Vagina (tissue), 2 donors: Measurements from ENCODE around the gene FBRSL1. TPM values are rescaled to one million over a fixed set of nuclear protein-coding genes. Genes with fewer than 3 reads are reported as not detected.

Experiments
- DNase-seq, 2 donors: peaks; one replicate each; pipeline ENCODE4 v3.0.0-alpha.2; 2017; ENCODE audit errors: extremely low spot score in 2 of 2
- H3K27ac ChIP-seq: fragments of 200-600 bp; sonication (generic); one replicate; pipeline ENCODE4 v1.5.1; 2019
- H3K27me3 ChIP-seq: fragments of 200-600 bp; sonication (generic); one replicate; pipeline ENCODE4 v1.5.1; 2019
- H3K36me3 ChIP-seq, 2 donors: fragments of 200-600 bp; sonication (generic); one replicate each; pipeline ENCODE4 v1.5.1; 2017 to 2019
- H3K4me1 ChIP-seq: fragments of 200-600 bp; sonication (generic); one replicate; pipeline ENCODE4 v1.5.1; 2019
- H3K4me3 ChIP-seq, 2 donors: fragments of 200-600 bp; sonication (generic); 1 replicate in 1 of 2; 2 replicates in 1 of 2; pipeline ENCODE4 v1.5.1; 2016 to 2019
- H3K9me3 ChIP-seq: fragments of 200-600 bp; sonication (generic); one replicate; pipeline ENCODE4 v1.5.1; 2019
- POLR2A ChIP-seq, 2 donors: fragments of 450-650 bp; IDR thresholded peaks; one replicate each; pipeline ENCODE4 v1.6.1; 2017; ENCODE audit warnings: antibody characterized with exemption in 2 of 2, mild to moderate bottlenecking in 2 of 2, moderate library complexity in 2 of 2
- POLR2AphosphoS5 ChIP-seq, 2 donors: sonication (generic); formaldehyde crosslinking; IDR thresholded peaks; one replicate each; pipeline ENCODE4 v1.9.0; 2017; ENCODE audit warnings: antibody characterized with exemption in 2 of 2, mild to moderate bottlenecking in 2 of 2, low read depth in 1 of 2; ENCODE audit not compliant: insufficient read depth in 1 of 2
- intact Hi-C: fragments of 100-400 bp; cut with DNase I; formaldehyde crosslinking; loops from one replicate; pipeline ENCODE4 v1.15.1; 2023
- total RNA-seq: library from RNA; depleted of rRNA; stranded (reverse); fragments of >200 nt; gene quantifications from one replicate; pipeline ENCODE4 v1.2.3, GENCODE V29; 2016
- TF ChIP-seq, protein P1 (sequence below), 3 experiments: fragments of 450-650 bp in 2 of 3; fragments of 200-600 bp in 1 of 3; sonication (generic) in 1 of 3; IDR thresholded peaks; one replicate each; pipeline ENCODE4 v1.5.1; 2017 to 2019; ENCODE audit warnings: antibody characterized with exemption in 3 of 3, mild to moderate bottlenecking in 2 of 3, moderate library complexity in 2 of 3

FBRSL1 gene
- total RNA-seq, 1 donor from 2014 or later: 11.0 TPM

- Histone ChIP-seq H3K27ac (no peak overlapping the region), H3K36me3 (peaks cover 0 to 30% of the 10 kb centered on the region in 2 donors)
Observed at GRCh38 chr12:132513070-132513398, 23.1 kb downstream of the FBRSL1 start.

GRCh38 chr12:132513458-132514135 is 23.6 kb downstream of the FBRSL1 start:
- no peak for DNase-seq
- no peak overlapping the region for H3K27ac ChIP-seq
- peaks cover 29% of the 10 kb centered on the region for H3K4me1 ChIP-seq
- H3K9me3 ChIP-seq: no peaks in the 10 kb centered on the region
- H3K27me3 ChIP-seq: no peaks in the 10 kb centered on the region
- intact Hi-C loops: no loop called here
- TF ChIP-seq POLR2AphosphoS5 (IDR thresholded peaks at IDR 0.05; ENCODE audit: insufficient read depth in 1 of 2, low read depth in 1 of 2) (no peak), POLR2A (IDR thresholded peaks at IDR 0.05) (no peak)
- TF ChIP-seq, protein P1, sequence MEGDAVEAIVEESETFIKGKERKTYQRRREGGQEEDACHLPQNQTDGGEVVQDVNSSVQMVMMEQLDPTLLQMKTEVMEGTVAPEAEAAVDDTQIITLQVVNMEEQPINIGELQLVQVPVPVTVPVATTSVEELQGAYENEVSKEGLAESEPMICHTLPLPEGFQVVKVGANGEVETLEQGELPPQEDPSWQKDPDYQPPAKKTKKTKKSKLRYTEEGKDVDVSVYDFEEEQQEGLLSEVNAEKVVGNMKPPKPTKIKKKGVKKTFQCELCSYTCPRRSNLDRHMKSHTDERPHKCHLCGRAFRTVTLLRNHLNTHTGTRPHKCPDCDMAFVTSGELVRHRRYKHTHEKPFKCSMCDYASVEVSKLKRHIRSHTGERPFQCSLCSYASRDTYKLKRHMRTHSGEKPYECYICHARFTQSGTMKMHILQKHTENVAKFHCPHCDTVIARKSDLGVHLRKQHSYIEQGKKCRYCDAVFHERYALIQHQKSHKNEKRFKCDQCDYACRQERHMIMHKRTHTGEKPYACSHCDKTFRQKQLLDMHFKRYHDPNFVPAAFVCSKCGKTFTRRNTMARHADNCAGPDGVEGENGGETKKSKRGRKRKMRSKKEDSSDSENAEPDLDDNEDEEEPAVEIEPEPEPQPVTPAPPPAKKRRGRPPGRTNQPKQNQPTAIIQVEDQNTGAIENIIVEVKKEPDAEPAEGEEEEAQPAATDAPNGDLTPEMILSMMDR (IDR thresholded peaks at IDR 0.05): no peak
- H3K4me3 ChIP-seq: no peak overlapping the region
- H3K36me3 ChIP-seq: peaks cover 0 to 24% of the 10 kb centered on the region in 2 donors

More at GRCh38 chr12:132513070-132513398, 23.1 kb downstream of the FBRSL1 start:
- intact Hi-C loops: no loop called here
- H3K9me3 ChIP-seq: no peaks in the 10 kb centered on the region
- peaks cover 29% of the 10 kb centered on the region for H3K4me1 ChIP-seq
- no peak overlapping the region for H3K4me3 ChIP-seq
- H3K27me3 ChIP-seq: no peaks in the 10 kb centered on the region
- DNase-seq: no peak
- TF ChIP-seq, protein P1 (IDR thresholded peaks at IDR 0.05): no peak
- no peak for TF ChIP-seq POLR2A (IDR thresholded peaks at IDR 0.05)
- no peak for TF ChIP-seq POLR2AphosphoS5 (IDR thresholded peaks at IDR 0.05; ENCODE audit: insufficient read depth in 1 of 2, low read depth in 1 of 2)

- TF ChIP-seq, protein P1 (IDR thresholded peaks at IDR 0.05): no peak
- no peak for TF ChIP-seq POLR2A (IDR thresholded peaks at IDR 0.05)
- TF ChIP-seq POLR2AphosphoS5 (IDR thresholded peaks at IDR 0.05; ENCODE audit: insufficient read depth in 1 of 2, low read depth in 1 of 2): no peak
- Histone ChIP-seq H3K4me3 (no peak overlapping the region), H3K9me3 (no peaks in the 10 kb centered on the region), H3K36me3 (peaks cover 0 to 17% of the 10 kb centered on the region in 2 donors), H3K27ac (no peak overlapping the region), H3K27me3 (no peaks in the 10 kb centered on the region), H3K4me1 (peaks cover 29% of the 10 kb centered on the region)
- intact Hi-C loops: no loop called here
- no peak for DNase-seq
Observed at GRCh38 chr12:132514216-132514820, 24.4 kb downstream of the FBRSL1 start.

DNA sequence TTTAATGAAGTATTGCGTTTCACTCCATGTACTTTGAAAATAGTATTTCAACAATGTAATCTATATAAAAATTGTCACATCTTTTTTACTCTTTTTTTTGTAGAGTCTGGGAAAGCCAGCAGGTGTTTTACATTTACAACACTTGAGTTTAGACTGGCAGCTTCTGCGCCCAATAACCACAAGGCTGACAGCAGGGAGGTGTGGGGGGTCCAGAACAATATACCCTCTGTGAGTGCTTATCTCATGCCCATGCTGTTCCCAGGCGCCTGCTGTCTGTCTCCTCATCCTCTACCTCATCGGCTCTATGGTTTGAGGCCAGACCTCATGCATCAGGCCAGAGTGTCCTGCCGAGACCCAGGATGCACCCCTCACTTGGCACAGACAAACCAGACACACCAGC is 24.9 kb downstream of the FBRSL1 start:
- Histone ChIP-seq H3K9me3 (no peaks in the 10 kb centered on the region), H3K27ac (no peak overlapping the region), H3K36me3 (peaks cover 0 to 12% of the 10 kb centered on the region in 2 donors), H3K27me3 (no peaks in the 10 kb centered on the region), H3K4me3 (no peak overlapping the region), H3K4me1 (peaks cover 30% of the 10 kb centered on the region)
- intact Hi-C loops: no loop called here
- TF ChIP-seq POLR2A (IDR thresholded peaks at IDR 0.05) (no peak), POLR2AphosphoS5 (IDR thresholded peaks at IDR 0.05; ENCODE audit: insufficient read depth in 1 of 2, low read depth in 1 of 2) (no peak)
- TF ChIP-seq, protein P1 (IDR thresholded peaks at IDR 0.05): no peak
- no peak for DNase-seq
